Left ventricle myocardium superior (tissue), 1 donor: ENCODE data around the gene ALDH4A1. TPM values are rescaled to one million over a fixed set of nuclear protein-coding genes. Genes with fewer than 3 reads are reported as not detected.
"Not testable (repeated sequence)": the region's sequence is repeated elsewhere in the genome, so short reads cannot be mapped to it uniquely, and the experiment has no call there.

ENCODE experiments used
- ATAC-seq: fragments of 200-7000 bp; cut with Tn5 transposase; one replicate; pipeline ENCODE4 v1.9.1; 2020; ENCODE audit warnings: mild to moderate bottlenecking, moderate library complexity
- DNase-seq: peaks from one replicate; pipeline ENCODE4 v3.0.0-alpha.2; 2020
- intact Hi-C: fragments of 100-400 bp; cut with micrococcal nuclease; formaldehyde crosslinking; loops from one replicate; pipeline ENCODE4 v1.11.0; 2022
- total RNA-seq: library from RNA; stranded (reverse); fragmentation: NEBNext Ultra II Directional; extraction: Animal tissue kit (Norgen Biotek cat#: 25700); gene quantifications from one replicate; pipeline ENCODE4 v1.2.1, GENCODE V29; 2021
- donor health status: DM: no; HTN: yes; CAD: no; lungs with severe emphysema.

The ALDH4A1 gene
- total RNA-seq, 1 donor from 2014 or later: 27.3 TPM

DNA sequence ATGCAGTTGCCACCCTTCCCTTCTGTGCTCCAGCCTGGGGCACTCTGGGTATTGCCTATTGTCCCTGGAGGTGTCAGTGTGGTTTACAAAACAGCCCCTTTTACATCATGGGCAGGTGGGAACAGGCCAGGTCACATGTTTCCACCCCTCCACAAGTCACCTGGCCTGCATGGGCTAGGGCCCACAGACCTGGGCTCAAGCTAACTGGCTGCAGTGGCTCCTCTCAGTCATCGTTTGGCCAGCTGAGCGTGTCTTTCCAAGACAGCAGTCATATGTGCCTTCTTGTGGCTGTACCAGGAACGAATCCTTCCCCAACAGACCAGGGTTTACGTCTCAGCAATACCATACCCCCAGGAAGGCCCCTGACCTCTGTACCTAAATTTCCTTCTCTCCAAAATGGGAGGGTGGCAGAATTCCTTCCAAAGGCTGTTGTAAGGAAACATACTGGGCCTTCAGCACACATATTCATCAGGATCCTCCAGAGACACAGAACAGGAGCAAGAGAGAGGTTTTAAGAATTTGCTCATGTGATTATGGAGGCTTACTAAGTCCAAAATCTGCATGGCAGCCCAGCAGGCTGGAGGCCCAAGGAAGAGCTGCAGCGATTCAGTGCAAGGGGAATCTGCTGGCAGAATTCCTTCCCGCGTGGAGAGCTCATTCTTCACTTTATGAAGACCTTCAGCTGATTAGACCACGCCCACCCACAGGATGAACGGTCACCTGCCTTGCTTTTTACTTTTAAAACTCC, 32.3 kb downstream of the ALDH4A1 start:
- no peak for ATAC-seq
- intact Hi-C loops: no loop called here
- DNase-seq: no peak

- ATAC-seq (no peak), DNase-seq (no peak)
- intact Hi-C loops: no loop called here
Observed at GRCh38 chr1:18868801-18869424, 33.4 kb downstream of the ALDH4A1 start.

GRCh38 chr1:18868354-18868753, 34.0 kb downstream of the ALDH4A1 start:
- ATAC-seq (no peak), DNase-seq (no peak)
- intact Hi-C loops: no loop called here

- no peak for ATAC-seq
- intact Hi-C loops: no loop called here
- no peak for DNase-seq
Observed at GRCh38 chr1:18866846-18867245, 35.5 kb downstream of the ALDH4A1 start.

DNA sequence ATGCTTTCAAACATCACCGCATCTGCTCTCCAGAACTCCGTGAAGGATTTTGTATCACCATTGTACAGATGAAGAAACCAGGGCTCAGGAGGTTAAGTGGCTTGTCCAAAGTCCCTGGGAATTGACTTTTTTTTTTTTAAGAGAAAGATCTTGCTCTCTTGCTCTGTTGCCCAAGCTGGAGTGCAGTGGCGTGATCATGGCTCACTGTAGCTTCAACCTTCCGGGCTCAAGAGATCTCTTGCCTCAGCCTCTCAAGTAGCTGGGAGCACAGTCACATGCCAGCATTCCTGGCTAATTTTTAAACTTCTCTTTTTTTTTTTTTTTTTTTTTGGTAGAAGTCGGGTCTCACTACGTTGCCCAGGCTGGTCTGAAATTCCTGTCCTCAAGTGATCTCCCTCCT, 36.0 kb downstream of the ALDH4A1 start:
- DNase-seq (no peak), ATAC-seq (no peak)
- intact Hi-C loops: no loop called here

- ATAC-seq (no peak), DNase-seq (no peak)
- intact Hi-C loops: no loop called here
Observed at GRCh38 chr1:18865176-18865575, 37.2 kb downstream of the ALDH4A1 start.

GRCh38 chr1:18861590-18861989, 40.8 kb downstream of the ALDH4A1 start:
- intact Hi-C loops: no loop called here
- DNase-seq (no peak), ATAC-seq (no peak)

- DNase-seq (no peak), ATAC-seq (no peak)
- intact Hi-C loops: no loop called here
Observed at GRCh38 chr1:18861082-18861481, 41.3 kb downstream of the ALDH4A1 start.

- no peak for DNase-seq
- ATAC-seq: no peak
- intact Hi-C loops: no loop called here
Observed at GRCh38 chr1:18859560-18859959, 42.8 kb downstream of the ALDH4A1 start, which contains the start of gene TAS1R2. TAS1R2 (minus strand) TSS chr1:18859660; CDS start chr1:18859660, 0 bp downstream.

DNA sequence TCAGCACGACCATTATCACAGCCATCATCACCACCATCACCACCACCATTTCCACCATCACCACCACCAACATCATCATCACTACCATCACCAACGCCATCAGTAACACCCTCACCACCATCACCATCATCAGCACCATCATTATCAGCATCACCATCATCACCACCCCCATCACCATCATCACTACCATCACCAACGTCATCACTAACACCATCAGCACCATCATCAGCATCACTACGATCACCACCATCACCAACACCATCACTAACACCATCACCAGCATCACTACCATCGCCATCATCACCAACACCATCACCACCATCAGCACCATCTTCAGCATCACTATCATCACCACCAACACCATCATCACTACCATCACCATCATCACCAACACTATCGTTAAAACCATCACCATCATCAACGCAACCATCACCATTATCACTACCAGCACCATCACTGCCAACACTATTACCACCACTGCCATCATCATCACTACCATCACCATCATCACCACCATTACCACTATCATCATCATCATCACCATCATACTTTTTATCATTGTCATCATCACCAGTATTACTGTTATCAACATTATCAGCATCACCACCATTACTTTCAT, 44.2 kb downstream of the ALDH4A1 start:
- intact Hi-C loops: no loop called here
- DNase-seq: no peak
- ATAC-seq: no peak

DNA sequence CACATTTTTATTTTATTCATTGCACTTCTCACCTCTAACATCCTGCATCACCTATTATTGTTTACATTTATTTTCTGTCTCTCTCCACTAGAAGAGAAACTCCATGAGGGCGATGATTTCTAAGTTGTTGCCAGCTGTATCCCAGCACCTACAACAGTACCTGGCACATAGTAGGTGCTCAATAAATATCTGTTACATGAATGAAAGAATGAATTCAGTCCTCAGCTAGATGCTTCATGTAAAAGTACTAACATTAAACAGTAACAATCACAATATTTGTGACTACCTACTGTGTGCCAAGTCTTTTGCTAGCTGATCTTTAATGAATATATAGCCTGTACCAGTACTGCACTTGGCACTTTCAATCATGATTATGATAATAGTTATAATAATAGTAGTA, 45.9 kb downstream of the ALDH4A1 start:
- intact Hi-C loops: no loop called here

GRCh38 chr1:18855573-18855972, 46.8 kb downstream of the ALDH4A1 start:
- intact Hi-C loops: no loop called here

More for the DNA sequence above, 45.9 kb downstream of the ALDH4A1 start:
- DNase-seq (no peak), ATAC-seq (no peak)

GRCh38 chr1:18854331-18855025, 47.9 kb downstream of the ALDH4A1 start:
- ATAC-seq: no peak
- intact Hi-C loops: no loop called here
- no peak for DNase-seq

More at GRCh38 chr1:18855573-18855972, 46.8 kb downstream of the ALDH4A1 start:
- ATAC-seq (no peak), DNase-seq (no peak)

DNA sequence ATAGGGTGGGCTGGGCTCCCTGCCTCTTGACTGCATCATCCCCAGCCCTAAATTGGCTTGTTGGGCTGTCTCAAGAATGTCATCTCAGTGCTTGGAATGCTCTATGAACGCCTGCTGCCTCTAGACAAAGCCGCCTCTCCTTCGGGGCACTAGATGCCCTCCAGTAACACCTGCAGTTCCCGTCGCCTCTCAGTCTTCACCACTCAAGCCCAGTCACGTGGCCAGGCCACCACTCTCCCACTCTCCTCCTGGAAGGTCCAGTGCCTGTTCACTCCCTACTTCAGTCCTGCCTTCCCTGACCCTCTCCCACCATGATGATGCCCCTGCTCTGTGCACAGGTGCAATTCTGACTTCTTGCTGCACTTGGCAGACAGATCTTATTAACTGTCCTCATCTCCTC, 49.9 kb downstream of the ALDH4A1 start:
- intact Hi-C loops: no loop called here
- ATAC-seq (no peak), DNase-seq (no peak)

- intact Hi-C loops: no loop called here
- no peak for ATAC-seq
- DNase-seq: no peak
Observed at GRCh38 chr1:18849261-18849711, 53.1 kb downstream of the ALDH4A1 start.

- ATAC-seq, intact Hi-C loops, DNase-seq: not testable (repeated sequence)
Observed at GRCh38 chr1:18847723-18848122, 54.6 kb downstream of the ALDH4A1 start.

- no peak for ATAC-seq
- intact Hi-C loops: no loop called here
- DNase-seq: no peak
Observed at GRCh38 chr1:18840145-18840544, 62.2 kb downstream of the ALDH4A1 start.

- intact Hi-C loops: no loop called here
- ATAC-seq (no peak), DNase-seq (no peak)
Observed at GRCh38 chr1:18836654-18837053, 65.7 kb downstream of the ALDH4A1 start.

DNA sequence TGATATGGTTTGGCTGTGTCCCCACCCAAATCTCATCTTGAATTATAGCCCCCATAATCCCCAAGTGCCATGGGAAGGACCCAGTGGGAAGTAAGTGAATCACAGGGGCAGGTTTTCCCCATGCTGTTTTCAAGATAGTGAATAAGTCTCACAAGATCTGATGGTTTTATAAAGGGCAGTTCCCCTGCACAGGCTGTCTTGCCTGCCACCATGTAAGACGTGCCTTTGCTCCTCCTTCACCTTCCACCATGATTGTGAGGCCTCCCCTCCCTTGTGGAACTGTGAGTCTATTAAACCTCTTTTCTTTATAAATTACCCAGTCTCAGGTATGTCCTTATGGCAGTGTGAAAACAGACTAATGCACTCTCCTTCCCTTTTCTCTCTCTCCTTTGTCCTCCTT, 70.0 kb downstream of the ALDH4A1 start:
- DNase-seq, intact Hi-C loops, ATAC-seq: not testable (repeated sequence)

GRCh38 chr1:18831656-18832055, 70.7 kb downstream of the ALDH4A1 start:
- intact Hi-C loops: no loop called here
- no peak for DNase-seq
- no peak for ATAC-seq
